GM12874 (cell line): ENCODE results near the gene DUSP6.

Experiments used
- CTCF ChIP-seq: IDR thresholded peaks from 2 replicates; pipeline ENCODE4 v1.5.1; 2011; ENCODE audit warnings: low read depth, mild to moderate bottlenecking, control low read depth, low read length, moderate library complexity; ENCODE audit not compliant: insufficient read depth

DUSP6 gene

GRCh38 chr12:89382328-89382727, 30.0 kb upstream of the DUSP6 start:
- no peak for TF ChIP-seq CTCF

GRCh38 chr12:89379839-89380467, 27.7 kb upstream of the DUSP6 start:
- no peak for TF ChIP-seq CTCF

GRCh38 chr12:89379148-89379838, 27.0 kb upstream of the DUSP6 start:
- no peak for TF ChIP-seq CTCF

- no peak for TF ChIP-seq CTCF
Measured at GRCh38 chr12:89376844-89377243, 24.5 kb upstream of the DUSP6 start.

GRCh38 chr12:89376202-89376529, 23.9 kb upstream of the DUSP6 start:
- TF ChIP-seq CTCF: no peak

- no peak for TF ChIP-seq CTCF
Measured at GRCh38 chr12:89373763-89374572, 21.7 kb upstream of the DUSP6 start.

- TF ChIP-seq CTCF: no peak
Measured at GRCh38 chr12:89372584-89373370, 20.5 kb upstream of the DUSP6 start.
